ENCODE results near the gene DPYD. TPM values are rescaled to one million over a fixed set of nuclear protein-coding genes. Genes with fewer than 3 reads are reported as not detected.

Gene DPYD
- total and polyA plus RNA-seq, 10 of the 15 experiments (the other 5 are each of a cell fraction or from before 2014, with no cell fraction given), result 5.7 to 23.8 (median 10.2) TPM

GRCh38 chr1:97740891-97741290 is 179.9 kb downstream of the DPYD start:
- DNase-seq (ENCODE audit: low read depth, low spot score) (no peak), ATAC-seq (no peak), FAIRE-seq (no peak)
- in situ Hi-C loops (cut with MboI), result no loop called here
- no peak overlapping the region for H3K27ac ChIP-seq (ENCODE audit: control insufficient read depth, insufficient read depth)
- ChIA-PET CTCF (no interaction called here), POLR2A (no interaction called here), RAD21 (ENCODE audit: unreplicated experiment) (no interaction called here), SMC1A (ENCODE audit: uncharacterized antibody, unreplicated experiment) (no interaction called here)
- no peak overlapping the region for H2AFZ ChIP-seq (ENCODE audit: control insufficient read depth, low read depth, low read length)
- WGBS (ENCODE audit: insufficient coverage, insufficient replicate concordance, low lambda C conversion rate, missing lambda C conversion rate), result 0% methylated on average over 1 of the region's 1 CpG
- H3K4me3 ChIP-seq, result no peak overlapping the region
- H3K79me2 ChIP-seq (ENCODE audit: control insufficient read depth, insufficient read depth, low read length), result no peaks in the 10 kb centered on the region
- H3K36me3 ChIP-seq (ENCODE audit: control insufficient read depth in 2 of 2, insufficient read depth in 2 of 2, low read length in 1 of 2), result no peaks in the 10 kb centered on the region
- intact Hi-C loops (cut with micrococcal nuclease; ENCODE audit: unreplicated experiment), result no loop called here
- TF ChIP-seq YY1 (IDR thresholded peaks at IDR 0.05; ENCODE audit: low read depth, low read length) (no peak), NR2F1 (conservative IDR thresholded peaks at IDR 0.05) (no peak)
- TF ChIP-seq, protein P1, sequence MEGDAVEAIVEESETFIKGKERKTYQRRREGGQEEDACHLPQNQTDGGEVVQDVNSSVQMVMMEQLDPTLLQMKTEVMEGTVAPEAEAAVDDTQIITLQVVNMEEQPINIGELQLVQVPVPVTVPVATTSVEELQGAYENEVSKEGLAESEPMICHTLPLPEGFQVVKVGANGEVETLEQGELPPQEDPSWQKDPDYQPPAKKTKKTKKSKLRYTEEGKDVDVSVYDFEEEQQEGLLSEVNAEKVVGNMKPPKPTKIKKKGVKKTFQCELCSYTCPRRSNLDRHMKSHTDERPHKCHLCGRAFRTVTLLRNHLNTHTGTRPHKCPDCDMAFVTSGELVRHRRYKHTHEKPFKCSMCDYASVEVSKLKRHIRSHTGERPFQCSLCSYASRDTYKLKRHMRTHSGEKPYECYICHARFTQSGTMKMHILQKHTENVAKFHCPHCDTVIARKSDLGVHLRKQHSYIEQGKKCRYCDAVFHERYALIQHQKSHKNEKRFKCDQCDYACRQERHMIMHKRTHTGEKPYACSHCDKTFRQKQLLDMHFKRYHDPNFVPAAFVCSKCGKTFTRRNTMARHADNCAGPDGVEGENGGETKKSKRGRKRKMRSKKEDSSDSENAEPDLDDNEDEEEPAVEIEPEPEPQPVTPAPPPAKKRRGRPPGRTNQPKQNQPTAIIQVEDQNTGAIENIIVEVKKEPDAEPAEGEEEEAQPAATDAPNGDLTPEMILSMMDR (IDR thresholded peaks at IDR 0.05 in 2 of 3, conservative IDR thresholded peaks at IDR 0.05 in 1 of 3; ENCODE audit: control insufficient read depth in 2 of 3, extremely low read depth in 1 of 3, insufficient read depth in 1 of 3, low read depth in 3 of 3, low read length in 3 of 3), result no peak
- no peaks in the 10 kb centered on the region for H3K9me3 ChIP-seq (replicated peaks; ENCODE audit: control insufficient read depth, insufficient read depth, low read length)
- no peak overlapping the region for H3K9ac ChIP-seq (ENCODE audit: control insufficient read depth, insufficient read depth, low read length)
- H3K4me2 ChIP-seq (ENCODE audit: control insufficient read depth, insufficient read depth), result no peak overlapping the region
- H4K20me1 ChIP-seq (ENCODE audit: control insufficient read depth, insufficient read depth), result no peaks in the 10 kb centered on the region
- H3K27me3 ChIP-seq (replicated peaks in 1 of 2; ENCODE audit: control insufficient read depth in 2 of 2, insufficient read depth in 2 of 2, low read length in 1 of 2), result no peaks in the 10 kb centered on the region
- BruUV-seq (replicated peaks), result no TSS peak
- no peaks in the 10 kb centered on the region for H3K4me1 ChIP-seq (ENCODE audit: control insufficient read depth, insufficient read depth, low read length)

- Histone ChIP-seq H3K4me2 (ENCODE audit: control insufficient read depth, insufficient read depth) (no peak overlapping the region), H4K20me1 (ENCODE audit: control insufficient read depth, insufficient read depth) (no peaks in the 10 kb centered on the region), H2AFZ (ENCODE audit: control insufficient read depth, low read depth, low read length) (no peak overlapping the region), H3K27ac (ENCODE audit: control insufficient read depth, insufficient read depth) (no peak overlapping the region), H3K79me2 (ENCODE audit: control insufficient read depth, insufficient read depth, low read length) (no peaks in the 10 kb centered on the region), H3K36me3 (ENCODE audit: control insufficient read depth in 2 of 2, insufficient read depth in 2 of 2, low read length in 1 of 2) (no peaks in the 10 kb centered on the region), H3K4me1 (ENCODE audit: control insufficient read depth, insufficient read depth, low read length) (no peaks in the 10 kb centered on the region), H3K9me3 (replicated peaks; ENCODE audit: control insufficient read depth, insufficient read depth, low read length) (no peaks in the 10 kb centered on the region), H3K4me3 (no peak overlapping the region), H3K27me3 (replicated peaks in 1 of 2; ENCODE audit: control insufficient read depth in 2 of 2, insufficient read depth in 2 of 2, low read length in 1 of 2) (no peaks in the 10 kb centered on the region), H3K9ac (ENCODE audit: control insufficient read depth, insufficient read depth, low read length) (no peak overlapping the region)
- ChIA-PET SMC1A (ENCODE audit: uncharacterized antibody, unreplicated experiment) (no interaction called here), POLR2A (no interaction called here), RAD21 (ENCODE audit: unreplicated experiment) (no interaction called here), CTCF (no interaction called here)
- no TSS peak for BruUV-seq (replicated peaks)
- FAIRE-seq, result no peak
- intact Hi-C loops (cut with micrococcal nuclease; ENCODE audit: unreplicated experiment) (no loop called here), in situ Hi-C loops (cut with MboI) (no loop called here)
- 8% methylated on average over 2 of the region's 2 CpGs for WGBS (ENCODE audit: insufficient coverage, insufficient replicate concordance, low lambda C conversion rate, missing lambda C conversion rate)
- ATAC-seq, result no peak
- DNase-seq (ENCODE audit: low read depth, low spot score), result no peak
- no peak for TF ChIP-seq PML (IDR thresholded peaks at IDR 0.05; ENCODE audit: low read length)
- no peak for TF ChIP-seq NKRF (conservative IDR thresholded peaks at IDR 0.05)
- TF ChIP-seq RFX5 (IDR thresholded peaks at IDR 0.05; ENCODE audit: low read depth, low read length), result no peak
- TF ChIP-seq YBX1 (IDR thresholded peaks at IDR 0.05), result no peak
- TF ChIP-seq, protein P2, sequence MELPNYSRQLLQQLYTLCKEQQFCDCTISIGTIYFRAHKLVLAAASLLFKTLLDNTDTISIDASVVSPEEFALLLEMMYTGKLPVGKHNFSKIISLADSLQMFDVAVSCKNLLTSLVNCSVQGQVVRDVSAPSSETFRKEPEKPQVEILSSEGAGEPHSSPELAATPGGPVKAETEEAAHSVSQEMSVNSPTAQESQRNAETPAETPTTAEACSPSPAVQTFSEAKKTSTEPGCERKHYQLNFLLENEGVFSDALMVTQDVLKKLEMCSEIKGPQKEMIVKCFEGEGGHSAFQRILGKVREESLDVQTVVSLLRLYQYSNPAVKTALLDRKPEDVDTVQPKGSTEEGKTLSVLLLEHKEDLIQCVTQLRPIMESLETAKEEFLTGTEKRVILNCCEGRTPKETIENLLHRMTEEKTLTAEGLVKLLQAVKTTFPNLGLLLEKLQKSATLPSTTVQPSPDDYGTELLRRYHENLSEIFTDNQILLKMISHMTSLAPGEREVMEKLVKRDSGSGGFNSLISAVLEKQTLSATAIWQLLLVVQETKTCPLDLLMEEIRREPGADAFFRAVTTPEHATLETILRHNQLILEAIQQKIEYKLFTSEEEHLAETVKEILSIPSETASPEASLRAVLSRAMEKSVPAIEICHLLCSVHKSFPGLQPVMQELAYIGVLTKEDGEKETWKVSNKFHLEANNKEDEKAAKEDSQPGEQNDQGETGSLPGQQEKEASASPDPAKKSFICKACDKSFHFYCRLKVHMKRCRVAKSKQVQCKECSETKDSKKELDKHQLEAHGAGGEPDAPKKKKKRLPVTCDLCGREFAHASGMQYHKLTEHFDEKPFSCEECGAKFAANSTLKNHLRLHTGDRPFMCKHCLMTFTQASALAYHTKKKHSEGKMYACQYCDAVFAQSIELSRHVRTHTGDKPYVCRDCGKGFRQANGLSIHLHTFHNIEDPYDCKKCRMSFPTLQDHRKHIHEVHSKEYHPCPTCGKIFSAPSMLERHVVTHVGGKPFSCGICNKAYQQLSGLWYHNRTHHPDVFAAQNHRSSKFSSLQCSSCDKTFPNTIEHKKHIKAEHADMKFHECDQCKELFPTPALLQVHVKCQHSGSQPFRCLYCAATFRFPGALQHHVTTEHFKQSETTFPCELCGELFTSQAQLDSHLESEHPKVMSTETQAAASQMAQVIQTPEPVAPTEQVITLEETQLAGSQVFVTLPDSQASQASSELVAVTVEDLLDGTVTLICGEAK (IDR thresholded peaks at IDR 0.05; ENCODE audit: borderline replicate concordance), result no peak
- TF ChIP-seq SIN3A (IDR thresholded peaks at IDR 0.05; ENCODE audit: low read depth, low read length), result no peak
- no peak for TF ChIP-seq SUPT20H (IDR thresholded peaks at IDR 0.05; ENCODE audit: borderline replicate concordance, control insufficient read depth, low read depth, low read length)
- TF ChIP-seq SP1 (IDR thresholded peaks at IDR 0.05; ENCODE audit: low read depth, low read length), result no peak
Measured at GRCh38 chr1:97739596-97740103, 181.2 kb downstream of the DPYD start.

Measured in GM12878 (cell line).